HG02852 (cell line): ENCODE data around the gene ZNF69.

Experiments used
- ATAC-seq: cut with Tn5 transposase; IDR thresholded peaks from one replicate; pipeline ENCODE4 v1.9.1; 2021; ENCODE audit warnings: mild to moderate bottlenecking, moderate library complexity; ENCODE audit not compliant: unreplicated experiment

The ZNF69 gene

DNA sequence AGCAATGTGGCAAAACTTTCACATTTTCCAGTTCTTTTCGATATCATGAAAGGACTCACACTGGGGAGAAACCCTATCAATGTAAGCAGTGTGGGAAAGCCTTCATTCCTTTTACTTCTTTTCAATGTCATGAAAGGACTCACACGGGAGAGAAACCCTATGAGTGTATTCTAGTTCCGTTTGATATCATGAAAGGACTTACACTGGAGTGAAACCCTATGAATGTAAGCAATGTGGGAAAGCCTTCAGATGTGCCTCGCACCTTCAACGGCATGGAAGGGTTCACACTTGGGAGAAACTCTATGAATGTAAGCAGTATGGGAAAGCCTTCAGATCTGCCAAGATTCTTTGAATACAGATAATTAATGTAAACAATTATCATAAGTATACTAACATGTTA lies 62.7 kb downstream of the ZNF69 start:
- ATAC-seq, result no peak
